Lower lobe of right lung (tissue), 2 donors: ENCODE data around the gene EMC9. TPM values are rescaled to one million over a fixed set of nuclear protein-coding genes. Genes with fewer than 3 reads are reported as not detected.

Experiments used
- ATAC-seq, 2 donors: fragments of 200-7000 bp; cut with Tn5 transposase; one replicate each; pipeline ENCODE4 v1.9.1; 2020 to 2022; ENCODE audit warnings: mild to moderate bottlenecking in 2 of 2, moderate library complexity in 2 of 2
- DNase-seq: peaks from one replicate; pipeline ENCODE4 v3.0.0-alpha.2; 2020
- H3K27ac ChIP-seq: fragments of 200-600 bp; one replicate; pipeline ENCODE4 v1.8.0; 2022
- H3K27me3 ChIP-seq: fragments of 200-600 bp; one replicate; pipeline ENCODE4 v1.8.0; 2022; ENCODE audit warnings: low read depth
- H3K36me3 ChIP-seq: fragments of 200-600 bp; one replicate; pipeline ENCODE4 v1.8.0; 2022; ENCODE audit warnings: mild to moderate bottlenecking
- H3K4me1 ChIP-seq: fragments of 200-600 bp; one replicate; pipeline ENCODE4 v1.8.0; 2022
- H3K4me3 ChIP-seq: fragments of 200-600 bp; one replicate; pipeline ENCODE4 v1.8.0; 2022; ENCODE audit warnings: mild to moderate bottlenecking
- H3K9me3 ChIP-seq: fragments of 200-600 bp; one replicate; pipeline ENCODE4 v1.8.0; 2022
- CTCF ChIP-seq: fragments of 200-600 bp; IDR thresholded peaks from one replicate; pipeline ENCODE4 v1.8.0; 2022; ENCODE audit warnings: antibody characterized with exemption, mild to moderate bottlenecking
- intact Hi-C: fragments of 100-400 bp; cut with DNase I; formaldehyde crosslinking; loops from one replicate; pipeline ENCODE4 v1.11.0; 2022
- total RNA-seq: library from RNA; stranded (reverse); fragmentation: NEBNext Ultra II Directional; extraction: Animal tissue kit (Norgen Biotek cat#: 25700); gene quantifications from one replicate; pipeline ENCODE4 v1.2.1, GENCODE V29; 2021
- donor health status: DM: no; HTN: yes; CAD: no; lungs with severe emphysema.

The EMC9 gene
- total RNA-seq, 1 donor from 2014 or later: 9.3 TPM

DNA sequence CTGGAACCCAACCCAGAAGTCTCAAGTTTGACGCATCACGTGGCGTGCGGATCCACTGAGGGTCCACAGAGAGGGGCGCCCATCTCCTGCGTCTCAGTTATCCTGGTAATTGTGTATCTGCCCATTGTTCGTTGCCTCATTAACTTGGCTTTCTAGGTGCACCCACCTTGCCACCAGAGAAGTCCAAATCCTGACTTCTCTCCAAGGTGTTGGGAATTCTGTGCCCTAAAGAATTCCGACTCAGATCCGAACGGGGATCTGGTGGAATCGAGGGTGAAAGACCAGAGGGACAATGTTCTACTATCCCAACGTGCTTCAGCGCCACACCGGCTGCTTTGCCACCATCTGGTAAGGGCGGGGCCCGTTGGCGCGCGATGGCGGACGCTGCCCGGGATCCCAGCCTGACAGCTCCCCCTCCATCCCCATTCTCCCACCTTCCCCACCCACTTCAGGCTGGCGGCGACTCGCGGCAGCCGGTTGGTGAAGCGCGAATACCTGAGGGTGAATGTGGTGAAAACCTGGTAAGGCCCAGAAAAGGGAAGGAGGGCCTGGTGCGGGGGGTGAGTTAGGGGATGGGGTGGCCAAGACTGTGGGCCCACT, 31.0 kb upstream of the EMC9 start:
- intact Hi-C loops: no loop called here
- ATAC-seq (peak in 1 of 2 donors; percentile 8), DNase-seq (no peak)
- peak overlapping the region; percentile 44 for H3K4me3 ChIP-seq
- peaks cover 13% of the 10 kb centered on the region for H3K4me1 ChIP-seq
- no peaks in the 10 kb centered on the region for H3K27me3 ChIP-seq
- no peak for TF ChIP-seq CTCF
- H3K9me3 ChIP-seq: no peaks in the 10 kb centered on the region
- H3K36me3 ChIP-seq: peaks cover 76% of the 10 kb centered on the region
- H3K27ac ChIP-seq: peak overlapping the region; percentile 60

DNA sequence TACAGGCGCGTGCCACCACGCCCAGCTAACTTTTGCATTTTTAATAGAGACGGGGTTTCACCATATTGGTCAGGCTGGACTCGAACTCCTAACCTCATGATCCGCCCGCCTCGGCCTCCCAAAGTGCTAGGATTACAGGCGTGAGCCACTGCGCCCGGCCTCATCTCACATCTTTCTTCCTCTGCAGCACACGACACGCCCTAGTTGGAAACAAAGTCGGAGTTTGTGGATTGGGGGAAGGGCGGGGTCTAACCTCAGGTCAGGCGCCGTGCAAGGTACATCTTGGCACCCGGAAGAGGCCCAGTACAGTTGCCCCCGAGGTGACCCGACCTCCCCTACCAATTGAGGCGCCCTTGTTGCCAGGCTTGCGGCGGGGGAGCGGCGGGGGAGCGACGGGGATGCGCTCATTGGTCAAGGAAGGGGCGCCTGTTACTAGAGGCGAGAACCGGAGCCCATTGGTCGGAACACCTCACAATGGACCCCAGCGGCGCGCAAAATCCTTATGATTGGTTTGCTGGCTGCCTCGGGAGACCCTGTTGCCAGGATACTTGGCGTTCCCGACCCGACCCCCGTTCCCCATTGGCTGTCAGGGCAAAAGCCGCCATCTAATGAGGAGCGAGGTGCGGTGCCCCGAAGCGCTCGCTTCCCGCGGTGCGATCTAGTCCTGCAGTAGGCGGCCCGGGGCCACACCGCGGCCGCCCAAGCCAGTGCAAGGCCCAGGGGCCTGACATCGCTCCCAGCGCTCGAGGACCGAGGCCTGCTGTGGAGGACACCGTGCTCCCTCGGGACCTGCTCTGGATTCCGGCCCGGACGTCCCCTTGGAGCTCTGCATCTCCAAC, 30.2 kb upstream of the EMC9 start, which contains the start of gene REC8:
Gene REC8, plus strand, starts transcription at position 659 of the 839 bp plus-strand sequence. CDS start 473 bp downstream, outside the sequence.
- H3K27me3 ChIP-seq: no peaks in the 10 kb centered on the region
- H3K9me3 ChIP-seq: no peaks in the 10 kb centered on the region
- H3K36me3 ChIP-seq: peaks cover 76% of the 10 kb centered on the region
- H3K4me1 ChIP-seq: peaks cover 13% of the 10 kb centered on the region
- peak; percentile 87 for DNase-seq
- TF ChIP-seq CTCF: no peak
- H3K4me3 ChIP-seq: peak within 1 kb of the TSS; percentile 44
- ATAC-seq: peak; percentile 91 to 92
- intact Hi-C loops: no loop called here
- peak within 1 kb of the TSS; percentile 60 for H3K27ac ChIP-seq

- Histone ChIP-seq H3K27ac (peak overlapping the region; percentile 3), H3K9me3 (no peaks in the 10 kb centered on the region), H3K36me3 (peaks cover 83% of the 10 kb centered on the region), H3K4me1 (peaks cover 27% of the 10 kb centered on the region), H3K27me3 (no peaks in the 10 kb centered on the region), H3K4me3 (no peak overlapping the region)
- ATAC-seq (peak in 1 of 2 donors; percentile 2), DNase-seq (no peak)
- intact Hi-C loops: no loop called here
- no peak for TF ChIP-seq CTCF
Observed at GRCh38 chr14:24167469-24168114, 26.2 kb upstream of the EMC9 start.

DNA sequence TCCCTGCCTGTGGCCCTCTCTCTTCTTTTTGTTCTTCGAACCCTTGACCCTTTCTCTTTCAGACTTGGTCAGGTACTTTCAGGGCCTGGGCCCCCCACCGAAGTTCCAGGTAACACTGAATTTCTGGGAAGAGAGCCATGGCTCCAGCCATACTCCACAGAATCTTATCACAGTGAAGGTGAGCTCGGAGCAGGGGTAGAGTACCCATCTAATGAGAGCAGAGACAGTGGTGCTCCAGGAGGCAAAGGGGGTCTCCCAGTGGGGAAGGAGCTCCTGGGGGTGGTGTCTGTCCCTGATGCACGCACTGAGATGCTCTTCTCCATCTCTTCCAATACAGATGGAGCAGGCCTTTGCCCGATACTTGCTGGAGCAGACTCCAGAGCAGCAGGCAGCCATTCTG, 24.4 kb upstream of the EMC9 start:
- ATAC-seq: no peak
- peaks cover 80% of the 10 kb centered on the region for H3K36me3 ChIP-seq
- H3K4me1 ChIP-seq: peaks cover 25% of the 10 kb centered on the region
- H3K27ac ChIP-seq: no peak overlapping the region
- no peak for TF ChIP-seq CTCF
- no peaks in the 10 kb centered on the region for H3K9me3 ChIP-seq
- intact Hi-C loops: no loop called here
- peak; percentile 12 for DNase-seq
- no peak overlapping the region for H3K4me3 ChIP-seq
- no peaks in the 10 kb centered on the region for H3K27me3 ChIP-seq

GRCh38 chr14:24164518-24164991, 23.2 kb upstream of the EMC9 start:
- intact Hi-C loops: no loop called here
- no peak for TF ChIP-seq CTCF
- H3K4me1 ChIP-seq: peaks cover 31% of the 10 kb centered on the region
- no peak overlapping the region for H3K27ac ChIP-seq
- H3K27me3 ChIP-seq: no peaks in the 10 kb centered on the region
- no peaks in the 10 kb centered on the region for H3K9me3 ChIP-seq
- DNase-seq (peak; percentile 42), ATAC-seq (no peak)
- no peak overlapping the region for H3K4me3 ChIP-seq
- H3K36me3 ChIP-seq: peaks cover 83% of the 10 kb centered on the region
